Motor neuron (in vitro differentiated cells): ENCODE results near the gene GADD45GIP1. TPM values are rescaled to one million over a fixed set of nuclear protein-coding genes. Genes with fewer than 3 reads are reported as not detected.
"Not testable (repeated sequence)": the region's sequence is repeated elsewhere in the genome, so short reads cannot be mapped to it uniquely, and the experiment has no call there.

Experiments used
- ATAC-seq, 8 experiments: fragments of 200-7000 bp; cut with Tn5 transposase; replicated peaks in 6 of 8; 2 replicates each; pipeline ENCODE4 v1.8.0; 2021; ENCODE audit warnings: mild to moderate bottlenecking in 8 of 8, moderate library complexity in 8 of 8
- H3K27ac ChIP-seq, 2 donors: fragments of 250-450 bp; sonication (Bioruptor Pico); 2 replicates each; pipeline ENCODE4 v1.9.0; 2021; ENCODE audit warnings: antibody characterized with exemption in 2 of 2, mild to moderate bottlenecking in 2 of 2, moderate library complexity in 1 of 2
- H3K4me1 ChIP-seq, 2 donors: fragments of 250-450 bp; sonication (Bioruptor Pico); replicated peaks in 1 of 2; 2 replicates each; pipeline ENCODE4 v1.6.1; 2021; ENCODE audit warnings: antibody characterized with exemption in 2 of 2, mild to moderate bottlenecking in 2 of 2, moderate library complexity in 1 of 2
- H3K4me3 ChIP-seq, 5 donors: fragments of 250-450 bp; sonication (Bioruptor Pico); 2 replicates each; pipeline ENCODE4 v1.9.0; 2021; ENCODE audit warnings: antibody characterized with exemption in 5 of 5, mild to moderate bottlenecking in 5 of 5, moderate library complexity in 4 of 5
- WGBS, 10 experiments: fragments of 450-650 bp; shearing (Covaris generic); methylation state at CpG; one replicate each; pipeline ENCODE4 v1.0.0; 2022; 5-methylcytosine and 5-hydroxymethylcytosine counted together
- in situ Hi-C, 9 experiments: fragments of 400-800 bp; cut with MboI; loops; one replicate each; pipeline ENCODE4 v1.15.0; 2021; ENCODE audit warnings: low sequenced_read_pairs in 9 of 9, low pct_unique_long_range_greater_than_20kb in 2 of 9; ENCODE audit not compliant: unreplicated experiment in 9 of 9
- total RNA-seq, 8 experiments: library from RNA; unstranded; fragments of 300-600 nt; gene quantifications; 2 replicates each; pipeline versions ENCODE4 v1.2.3 to v1.2.4, GENCODE V29; 2022

GADD45GIP1 gene
- total RNA-seq, 8 experiments from 2014 or later: 18.2 to 51.6 (median 28.3) TPM

DNA sequence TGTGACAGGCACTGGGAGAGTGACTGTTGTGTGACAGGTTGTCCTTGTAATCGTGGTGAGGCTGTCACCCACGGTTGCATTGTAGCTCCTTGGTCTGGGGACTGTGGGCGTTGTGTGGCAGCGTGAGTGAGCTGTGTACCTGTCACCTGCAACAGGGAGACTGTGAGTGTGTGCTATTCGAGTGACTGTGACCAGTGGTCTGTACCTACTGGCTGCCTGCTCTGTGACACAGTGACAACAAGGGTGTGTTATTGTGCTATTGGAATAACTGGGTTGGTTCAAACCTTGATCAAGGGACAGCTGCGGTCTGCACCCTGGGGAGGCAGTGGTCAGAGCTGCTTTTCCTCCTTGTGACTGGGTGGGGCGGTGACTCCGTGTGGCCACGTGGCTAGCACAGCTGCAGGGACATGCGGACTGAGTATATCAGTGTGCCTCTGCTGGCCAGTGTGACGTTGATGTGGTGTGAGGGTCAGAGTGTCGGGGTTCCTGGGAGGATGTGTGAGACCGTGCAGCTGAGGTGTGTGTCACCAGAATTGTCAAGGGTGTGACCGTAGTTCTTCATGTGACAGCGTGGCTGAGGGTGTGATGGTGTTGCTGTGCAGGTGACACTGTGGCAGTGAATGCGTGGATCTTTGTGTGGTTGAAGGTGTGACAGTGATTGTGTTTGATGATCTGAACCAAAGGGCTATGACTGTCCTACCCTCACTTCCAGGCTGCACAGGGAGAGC is 28.2 kb upstream of the GADD45GIP1 start:
- WGBS, 10 experiments: 10 to 41% (median 20%) methylated on average over 2 to 14 of the region's 16 CpGs; no CpG with 5 or more reads in 5 of the 10 experiments
- peaks cover 7 to 19% of the 10 kb centered on the region in 2 donors for H3K4me1 ChIP-seq
- in situ Hi-C loops: loop anchor here (10.0 to 25.0 kb wide), 4 partner anchors 102 to 602 kb away; no protein-coding TSS in a partner anchor
- ATAC-seq: peak; percentile 49 to 88 (median 86)
- H3K4me3 ChIP-seq: no peak overlapping the region
- H3K27ac ChIP-seq: peak overlapping the region in 1 of 2 donors; percentile 13

DNA sequence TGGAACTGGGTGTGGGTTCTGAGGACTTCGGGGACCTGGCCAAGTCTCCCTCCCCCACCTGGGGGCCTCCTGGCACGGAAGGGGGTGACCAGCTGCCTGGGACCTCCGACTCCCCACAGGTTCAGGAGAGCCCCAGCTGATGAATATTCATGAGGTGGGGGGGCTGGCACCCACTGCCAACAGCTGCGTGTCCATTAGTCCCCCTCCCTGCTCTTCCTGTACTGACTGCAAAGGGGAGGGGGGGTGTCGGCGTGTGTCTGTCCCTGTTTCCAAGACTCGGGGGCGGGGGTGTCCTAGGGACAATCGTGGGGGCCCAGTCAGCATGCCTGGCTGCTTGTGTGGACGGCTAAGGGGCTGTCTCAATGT is 27.6 kb upstream of the GADD45GIP1 start:
- WGBS, 10 experiments: 18% methylated on average over 2 of the region's 10 CpGs; no CpG with 5 or more reads in 9 of the 10 experiments
- Histone ChIP-seq H3K27ac (no peak overlapping the region), H3K4me3 (no peak overlapping the region), H3K4me1 (peaks cover 7 to 19% of the 10 kb centered on the region in 2 donors)
- peak in 6 of 8 experiments; percentile 3 to 19 (median 16) for ATAC-seq
- in situ Hi-C loops: loop anchor here (10.0 to 25.0 kb wide), 4 partner anchors 103 to 603 kb away; no protein-coding TSS in a partner anchor

DNA sequence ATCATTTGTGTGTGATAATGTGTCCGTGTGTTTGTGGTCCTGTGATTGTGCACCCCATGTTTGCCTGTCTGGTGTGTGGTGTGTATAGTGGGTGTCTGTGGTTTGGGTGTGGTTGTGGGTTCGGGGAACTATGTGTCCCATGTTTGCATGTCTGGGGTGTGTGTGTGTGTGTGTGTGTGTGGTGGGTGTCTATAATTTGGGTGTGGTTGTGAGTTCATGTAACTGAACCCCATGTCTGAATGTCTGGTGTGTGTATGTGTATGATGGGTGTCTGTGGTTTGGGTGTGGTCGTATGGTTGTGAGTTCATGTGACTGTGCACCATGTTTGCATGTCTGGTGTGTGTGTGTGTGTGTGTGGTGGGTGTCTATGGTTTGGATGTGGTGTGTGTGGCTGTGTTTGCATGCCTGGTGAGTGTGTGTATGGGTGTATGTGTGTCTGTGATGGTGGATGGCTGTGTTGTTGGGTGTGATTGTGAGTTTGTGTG is 27.2 kb upstream of the GADD45GIP1 start:
- WGBS, 10 experiments: 50 to 78% (median 63%) methylated on average over 1 to 3 of the region's 3 CpGs; no CpG with 5 or more reads in 4 of the 10 experiments
- Histone ChIP-seq H3K27ac (no peak overlapping the region), H3K4me3 (no peak overlapping the region), H3K4me1 (peaks cover 7 to 19% of the 10 kb centered on the region in 2 donors)
- peak in 1 of 8 experiments; percentile 12 for ATAC-seq
- in situ Hi-C loops: loop anchor here (10.0 to 25.0 kb wide), 4 partner anchors 103 to 603 kb away; no protein-coding TSS in a partner anchor

GRCh38 chr19:12983542-12984142 is 26.6 kb upstream of the GADD45GIP1 start:
- Histone ChIP-seq H3K4me3 (peak overlapping the region; percentile 13 to 25 (median 19)), H3K27ac (no peak overlapping the region), H3K4me1 (peaks cover 7 to 19% of the 10 kb centered on the region in 2 donors)
- WGBS, 10 experiments: 0 to 100% (median 33%) methylated on average over 1 to 8 of the region's 51 CpGs; no CpG with 5 or more reads in 2 of the 10 experiments
- in situ Hi-C loops: loop anchor here (10.0 to 25.0 kb wide), 4 partner anchors 104 to 604 kb away; no protein-coding TSS in a partner anchor
- peak; percentile 41 to 89 (median 52) for ATAC-seq

DNA sequence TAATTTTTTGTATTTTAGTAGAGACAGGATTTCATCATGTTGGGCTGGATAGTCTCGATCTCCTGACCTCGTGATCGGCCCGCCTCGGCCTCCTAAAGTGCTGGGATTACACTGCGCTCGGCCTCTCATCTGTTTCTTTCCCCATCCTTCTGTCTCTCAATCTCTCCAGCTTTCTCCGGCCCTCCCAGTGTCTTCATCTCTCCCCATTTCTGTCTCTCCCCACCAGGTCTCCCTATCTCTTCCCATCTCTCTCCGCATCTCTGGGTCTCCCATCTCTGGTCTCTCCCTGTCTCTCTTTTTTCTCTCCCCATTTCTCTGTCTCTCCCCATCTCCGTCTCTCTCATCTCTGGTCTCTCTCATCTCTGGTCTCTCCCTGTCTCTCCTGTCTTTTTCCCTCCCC is 26.1 kb upstream of the GADD45GIP1 start:
- ATAC-seq: no peak
- Histone ChIP-seq H3K27ac (no peak overlapping the region), H3K4me1 (peaks cover 7 to 19% of the 10 kb centered on the region in 2 donors), H3K4me3 (peak overlapping the region; percentile 13 to 25 (median 19))
- in situ Hi-C loops: loop anchor here (10.0 to 25.0 kb wide), 4 partner anchors 104 to 604 kb away; no protein-coding TSS in a partner anchor
- WGBS, 10 experiments: 13 to 60% (median 38%) methylated on average over 1 to 10 of the region's 10 CpGs; no CpG with 5 or more reads in 1 of the 10 experiments

GRCh38 chr19:12982648-12983047 is 25.6 kb upstream of the GADD45GIP1 start:
- in situ Hi-C loops: loop anchor here (10.0 to 25.0 kb wide), 4 partner anchors 105 to 605 kb away; no protein-coding TSS in a partner anchor
- no peak overlapping the region for H3K27ac ChIP-seq
- H3K4me3 ChIP-seq: no peak overlapping the region
- ATAC-seq: no peak
- WGBS, 10 experiments: 73 to 100% (median 90%) methylated on average over 2 to 6 of the region's 6 CpGs; no CpG with 5 or more reads in 2 of the 10 experiments
- H3K4me1 ChIP-seq: peaks cover 7 to 19% of the 10 kb centered on the region in 2 donors

DNA sequence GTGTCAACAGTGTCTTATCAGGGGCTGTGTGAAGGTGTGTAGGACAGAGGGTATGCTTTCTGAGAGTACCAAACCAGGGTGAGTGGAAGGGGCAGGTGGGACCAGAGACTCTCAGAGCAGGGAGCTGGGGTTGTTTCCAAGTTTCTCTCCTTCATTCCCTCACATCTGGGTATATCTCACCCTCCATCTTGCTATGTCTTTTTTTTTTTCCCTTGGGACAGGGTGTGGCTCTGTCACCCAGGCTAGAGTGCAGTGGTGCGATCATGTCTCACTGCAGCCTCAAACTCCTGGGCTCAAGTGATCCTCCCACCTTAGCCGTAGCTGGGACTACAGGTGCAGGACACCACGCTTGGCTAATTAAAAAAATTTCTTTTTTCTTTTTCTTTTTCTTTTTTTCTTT is 23.0 kb upstream of the GADD45GIP1 start:
- WGBS, 10 experiments: 29 to 100% (median 79%) methylated on average over 1 to 3 of the region's 3 CpGs; no CpG with 5 or more reads in 2 of the 10 experiments
- H3K27ac ChIP-seq: no peak overlapping the region
- peaks cover 5 to 10% of the 10 kb centered on the region in 2 donors for H3K4me1 ChIP-seq
- in situ Hi-C loops: loop anchor here (10.0 to 25.0 kb wide), 5 partner anchors 107 to 607 kb away; no protein-coding TSS in a partner anchor
- ATAC-seq: no peak
- H3K4me3 ChIP-seq: no peak overlapping the region

- WGBS, 10 experiments: 50 to 100% (median 65%) methylated on average over 1 to 4 of the region's 7 CpGs; no CpG with 5 or more reads in 2 of the 10 experiments
- in situ Hi-C loops: loop anchor here in 5 of 9 experiments (10.0 to 25.0 kb wide), 5 partner anchors 111 to 611 kb away; no protein-coding TSS in a partner anchor
- H3K4me1 ChIP-seq, H3K27ac ChIP-seq, ATAC-seq, H3K4me3 ChIP-seq: not testable (repeated sequence)
Observed at GRCh38 chr19:12976109-12976508, 19.1 kb upstream of the GADD45GIP1 start.

- WGBS, 10 experiments: no CpG with 5 or more reads among the region's 17 CpGs
- ATAC-seq: peak in 3 of 8 experiments; percentile 6 to 20 (median 8)
- H3K27ac ChIP-seq: no peak overlapping the region
- H3K4me3 ChIP-seq: no peak overlapping the region
- in situ Hi-C loops: loop anchor here in 5 of 9 experiments (10.0 to 25.0 kb wide), 5 partner anchors 112 to 612 kb away; no protein-coding TSS in a partner anchor
- H3K4me1 ChIP-seq: no peaks in the 10 kb centered on the region
Observed at GRCh38 chr19:12975221-12975741, 18.3 kb upstream of the GADD45GIP1 start.

- Histone ChIP-seq H3K4me3 (no peak overlapping the region), H3K27ac (no peak overlapping the region), H3K4me1 (no peaks in the 10 kb centered on the region)
- 0 to 43% (median 33%) methylated on average over 1 to 4 of the region's 19 CpGs; no CpG with 5 or more reads in 3 of the 10 experiments for WGBS, 10 experiments
- ATAC-seq: peak in 6 of 8 experiments; percentile 7 to 85 (median 14)
- in situ Hi-C loops: loop anchor here in 5 of 9 experiments (10.0 to 25.0 kb wide), 5 partner anchors 113 to 613 kb away; no protein-coding TSS in a partner anchor
Observed at GRCh38 chr19:12974301-12975220, 17.5 kb upstream of the GADD45GIP1 start.

GRCh38 chr19:12973236-12973635 is 16.2 kb upstream of the GADD45GIP1 start:
- no peak overlapping the region for H3K4me3 ChIP-seq
- H3K4me1 ChIP-seq: no peaks in the 10 kb centered on the region
- H3K27ac ChIP-seq: no peak overlapping the region
- in situ Hi-C loops: loop anchor here in 3 of 9 experiments (10.0 kb wide), 2 partner anchors 122 to 282 kb away; no protein-coding TSS in a partner anchor
- 30 to 97% (median 83%) methylated on average over 2 to 12 of the region's 16 CpGs; no CpG with 5 or more reads in 2 of the 10 experiments for WGBS, 10 experiments
- ATAC-seq: no peak
